GM18873 (cell line): ENCODE data around the gene FGF22.
"Not testable (repeated sequence)": the region's sequence is repeated elsewhere in the genome, so short reads cannot be mapped to it uniquely, and the experiment has no call there.

Experiments used
- ATAC-seq: cut with Tn5 transposase; IDR thresholded peaks from one replicate; pipeline ENCODE4 v1.9.1; 2021; ENCODE audit warnings: mild to moderate bottlenecking, moderate library complexity, moderate number of reproducible peaks; ENCODE audit not compliant: unreplicated experiment, low FRiP score

Gene FGF22

DNA sequence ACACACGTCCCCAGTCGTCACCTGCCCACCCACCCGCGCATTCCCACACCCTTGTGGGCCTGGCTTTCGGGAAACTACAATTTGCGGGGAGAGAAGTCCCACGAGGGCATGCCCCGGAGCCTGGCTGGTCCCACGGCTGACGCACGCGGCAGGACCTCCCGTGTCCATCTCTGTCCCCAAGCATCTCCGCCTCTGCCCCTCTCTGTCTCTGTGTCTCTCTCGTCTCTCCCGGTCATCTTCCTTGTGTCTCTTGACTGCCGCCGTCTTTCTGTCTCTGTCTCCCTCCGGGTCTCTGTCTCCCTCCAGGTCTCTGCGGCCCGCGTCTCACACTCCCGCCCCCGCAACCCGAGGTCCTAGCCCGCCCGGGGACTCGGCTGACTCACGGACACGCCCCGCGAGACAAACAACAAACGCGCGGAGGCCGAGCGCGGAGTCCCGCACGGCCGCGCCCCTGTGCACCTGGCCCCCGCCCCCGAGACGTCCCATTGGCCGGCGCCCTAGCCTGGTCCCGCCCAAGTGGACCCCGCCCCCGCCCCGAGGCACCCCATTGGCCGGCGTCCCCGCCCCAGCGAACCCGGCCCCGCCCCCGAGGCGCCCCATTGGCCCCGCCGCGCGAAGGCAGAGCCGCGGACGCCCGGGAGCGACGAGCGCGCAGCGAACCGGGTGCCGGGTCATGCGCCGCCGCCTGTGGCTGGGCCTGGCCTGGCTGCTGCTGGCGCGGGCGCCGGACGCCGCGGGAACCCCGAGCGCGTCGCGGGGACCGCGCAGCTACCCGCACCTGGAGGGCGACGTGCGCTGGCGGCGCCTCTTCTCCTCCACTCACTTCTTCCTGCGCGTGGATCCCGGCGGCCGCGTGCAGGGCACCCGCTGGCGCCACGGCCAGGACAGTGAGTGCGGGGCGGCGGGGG is at the start of gene FGF22:
Gene FGF22, plus strand, starts transcription at position 627 of the 908 bp plus-strand sequence. Its CDS starts 47 bp downstream, at position 674.
- ATAC-seq = no peak

DNA sequence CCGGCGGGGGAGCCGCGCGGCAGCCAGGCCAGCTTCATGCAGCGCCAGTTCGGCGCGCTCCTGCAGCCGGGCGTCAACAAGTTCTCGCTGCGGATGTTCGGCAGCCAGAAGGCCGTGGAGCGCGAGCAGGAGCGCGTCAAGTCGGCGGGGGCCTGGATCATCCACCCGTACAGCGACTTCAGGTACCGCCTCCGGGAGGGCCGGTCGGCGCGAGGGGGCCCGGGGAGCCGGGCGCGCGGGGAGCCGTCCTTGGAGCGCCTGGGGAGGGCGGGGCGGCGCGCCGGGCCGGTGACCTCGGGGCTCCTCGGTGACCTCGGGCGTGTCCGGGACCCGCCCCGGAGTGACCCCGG is 49.3 kb upstream of the FGF22 start:
- no peak for ATAC-seq

DNA sequence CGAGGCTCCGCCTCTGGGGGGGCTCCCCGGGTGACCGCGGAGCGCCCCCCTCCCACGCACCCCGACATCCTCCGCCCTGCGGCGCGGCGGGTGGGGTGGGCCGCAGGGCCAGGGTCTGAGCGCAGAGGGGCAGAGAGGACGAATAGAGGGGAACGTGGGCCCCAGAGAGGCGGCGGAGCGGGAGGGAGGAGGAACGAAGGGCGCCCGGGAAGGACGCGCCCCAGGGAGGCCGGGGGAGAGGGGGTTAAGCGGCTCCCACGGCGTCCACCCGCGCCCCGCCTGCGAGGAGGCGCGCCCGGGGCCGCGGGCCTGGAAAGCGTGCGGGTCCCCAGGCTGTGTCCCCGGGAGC is 49.0 kb upstream of the FGF22 start:
- no peak for ATAC-seq

DNA sequence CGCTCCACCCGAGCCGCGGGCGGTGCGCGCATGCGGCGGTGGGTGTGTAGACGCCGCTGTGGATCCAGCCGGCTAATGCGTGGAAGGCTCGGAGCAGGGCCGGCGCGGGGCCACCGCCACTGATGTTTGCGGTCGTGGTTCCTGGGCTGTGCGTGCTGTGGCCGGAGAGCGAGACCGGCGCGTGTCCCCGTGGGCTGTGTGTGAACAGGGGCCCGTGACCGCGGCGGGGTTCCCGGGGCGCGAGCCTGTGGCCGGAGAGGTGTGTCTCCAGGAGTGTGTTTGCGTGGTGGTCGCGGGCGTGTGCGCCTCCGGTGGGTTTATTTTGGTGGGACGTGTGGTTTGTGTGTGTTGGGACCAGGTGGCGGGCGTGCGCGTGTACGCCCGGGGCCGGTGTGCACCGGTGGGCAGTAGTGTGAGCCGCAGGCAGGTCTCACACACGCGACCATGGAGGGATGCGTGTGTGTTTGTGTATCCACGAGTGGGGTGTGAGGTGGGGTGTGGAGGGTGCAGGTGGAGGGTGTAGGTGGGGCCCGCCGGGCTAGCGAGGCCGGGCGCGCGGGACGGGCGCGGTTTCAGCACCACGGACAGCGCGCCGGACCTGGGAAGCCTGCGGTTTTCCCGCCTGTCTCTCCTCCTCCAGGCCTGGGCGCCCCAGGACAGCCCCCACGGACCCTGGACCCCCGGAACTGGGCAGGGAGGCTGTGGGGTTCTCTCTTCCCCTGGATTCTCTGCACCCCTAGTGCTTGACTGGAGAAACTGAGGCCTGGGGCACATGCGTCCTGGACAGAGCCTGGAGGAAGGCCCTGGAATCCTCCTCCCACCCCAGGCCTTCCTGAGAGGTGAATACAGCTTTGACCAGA is 48.4 kb upstream of the FGF22 start:
- ATAC-seq = no peak

DNA sequence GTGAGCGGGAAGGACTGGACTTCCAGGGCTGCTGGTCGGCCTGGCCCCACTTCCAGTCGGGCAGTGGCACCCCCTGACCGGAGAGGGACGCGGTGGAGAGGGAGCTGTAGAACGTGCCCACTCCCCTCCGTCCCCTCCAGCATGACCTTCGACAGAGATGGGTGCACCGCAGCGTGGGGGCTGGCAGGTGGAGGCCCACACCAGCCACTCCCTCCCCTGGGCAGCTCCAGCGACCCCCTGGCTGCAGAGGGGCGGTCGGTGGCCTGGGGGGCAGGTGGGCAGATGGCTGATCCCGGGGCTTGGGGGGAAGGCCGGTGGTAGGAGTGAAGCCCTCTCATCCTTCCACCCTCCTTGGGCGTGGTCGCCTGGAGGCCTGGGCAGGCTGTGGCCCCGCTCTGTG is 47.6 kb upstream of the FGF22 start:
- ATAC-seq = no peak

DNA sequence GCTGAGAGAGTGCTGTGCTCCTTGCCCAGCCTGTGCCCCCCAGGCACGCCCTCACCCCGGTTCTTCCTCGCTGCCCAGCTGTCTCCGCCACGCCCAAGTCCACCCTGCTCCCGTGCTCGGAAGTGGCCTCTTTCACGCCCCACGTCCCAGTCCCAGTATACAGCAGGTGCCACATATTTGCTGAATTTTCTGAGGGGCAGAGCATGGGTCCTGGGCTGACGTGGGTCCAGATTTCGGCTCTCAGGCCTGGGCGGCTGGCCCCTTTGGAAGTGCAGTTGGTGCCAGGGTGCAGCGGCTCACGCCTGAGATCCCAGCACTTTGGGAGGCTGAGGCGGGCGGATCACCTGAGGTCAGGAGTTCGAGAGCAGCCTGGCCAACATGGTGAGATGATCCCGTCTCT is 46.6 kb upstream of the FGF22 start:
- ATAC-seq = no peak

DNA sequence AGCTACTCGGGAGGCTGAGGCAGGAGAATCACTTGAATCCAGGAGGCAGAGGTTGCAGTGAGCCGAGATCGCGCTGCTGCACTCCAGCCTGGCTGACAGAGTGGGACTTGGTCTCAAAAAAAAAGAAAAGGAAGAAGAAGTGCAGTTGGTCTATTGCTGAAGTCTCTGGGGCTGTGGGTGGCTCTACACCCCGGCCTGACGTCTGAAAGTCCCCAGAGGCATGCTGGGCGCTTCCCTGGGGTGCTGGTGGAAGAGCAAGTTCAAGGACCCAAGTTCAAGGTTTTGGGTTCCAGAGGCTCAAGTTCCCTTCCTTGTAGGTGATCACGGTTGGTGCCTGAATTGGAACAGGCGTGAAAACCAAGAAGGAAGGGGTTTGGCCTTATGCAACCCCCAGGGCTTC is 46.2 kb upstream of the FGF22 start:
- no peak for ATAC-seq

DNA sequence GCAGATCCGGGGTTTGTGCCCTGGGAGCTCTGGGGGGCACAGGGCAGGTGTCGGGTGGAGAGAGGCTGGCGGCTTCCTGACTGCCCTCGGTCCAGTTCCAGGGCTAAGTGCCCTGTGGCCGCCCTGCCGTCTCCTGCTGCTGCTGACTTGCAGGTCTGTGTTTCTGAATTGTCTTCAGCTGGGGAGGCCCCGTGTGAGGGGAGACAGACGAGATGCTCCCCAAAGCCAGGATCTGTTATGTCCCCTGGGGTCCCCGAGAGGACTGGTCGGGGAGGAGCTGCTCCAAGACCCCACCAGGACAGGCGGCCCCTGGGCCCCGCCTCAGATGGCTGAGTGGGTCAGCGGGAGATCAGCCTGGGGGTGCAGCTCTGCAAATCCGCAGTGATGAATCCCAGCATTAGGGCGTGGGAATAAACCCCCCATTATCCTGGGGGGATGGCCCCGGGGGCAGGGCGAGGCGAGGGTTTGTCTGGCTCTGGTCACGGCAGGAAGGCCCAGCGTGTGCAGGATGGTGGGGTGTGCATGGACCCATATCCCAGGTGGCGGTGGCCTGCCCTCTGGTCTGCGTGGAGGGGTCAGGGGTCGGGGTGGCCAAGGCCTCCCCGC is 45.3 kb upstream of the FGF22 start:
- no peak for ATAC-seq

DNA sequence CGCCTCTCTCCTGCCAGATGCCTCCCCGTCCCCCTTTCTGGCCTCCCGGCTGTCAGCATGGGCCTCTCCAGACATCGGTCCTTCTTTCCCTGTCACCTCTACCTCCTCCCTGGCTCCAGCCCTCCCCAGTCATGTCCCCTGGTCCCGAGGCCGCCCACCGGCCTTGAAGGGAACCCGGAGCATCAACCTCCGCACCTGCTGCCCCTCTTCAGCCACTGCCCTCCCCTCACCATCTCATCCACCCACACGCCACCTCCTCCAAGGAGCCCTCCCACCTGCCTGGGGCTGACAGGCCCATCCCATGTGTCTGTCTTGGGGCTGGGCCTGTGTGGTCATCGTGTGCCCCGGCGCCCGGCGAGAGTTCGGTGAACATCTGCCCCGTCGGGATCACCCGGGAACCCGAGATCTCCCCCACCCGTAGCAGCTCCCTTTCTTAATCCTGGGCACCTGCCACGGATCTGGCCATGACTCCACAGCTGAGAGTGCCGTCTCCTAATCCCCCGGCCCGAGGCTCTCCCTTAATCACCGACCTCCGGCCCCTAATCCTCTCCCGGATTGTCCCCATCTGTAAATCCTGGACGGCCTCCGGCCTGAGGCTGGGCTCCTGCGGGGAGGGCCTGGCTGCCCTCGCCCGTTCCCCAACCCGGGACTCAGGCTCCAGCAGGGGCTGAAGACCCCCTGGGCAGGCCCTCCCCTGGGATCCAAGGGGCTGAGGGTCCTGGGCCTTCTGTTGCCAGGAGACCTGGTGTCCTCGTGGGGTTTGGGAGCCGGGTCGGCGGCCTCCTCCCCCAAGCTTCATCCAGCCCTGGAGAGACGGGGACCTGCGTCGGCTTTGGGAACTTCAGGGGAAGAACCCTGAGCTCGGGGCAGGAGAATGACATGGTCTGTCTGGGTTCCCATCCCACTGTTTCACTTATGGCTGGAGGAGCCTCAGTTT is 44.1 kb upstream of the FGF22 start:
- no peak for ATAC-seq

DNA sequence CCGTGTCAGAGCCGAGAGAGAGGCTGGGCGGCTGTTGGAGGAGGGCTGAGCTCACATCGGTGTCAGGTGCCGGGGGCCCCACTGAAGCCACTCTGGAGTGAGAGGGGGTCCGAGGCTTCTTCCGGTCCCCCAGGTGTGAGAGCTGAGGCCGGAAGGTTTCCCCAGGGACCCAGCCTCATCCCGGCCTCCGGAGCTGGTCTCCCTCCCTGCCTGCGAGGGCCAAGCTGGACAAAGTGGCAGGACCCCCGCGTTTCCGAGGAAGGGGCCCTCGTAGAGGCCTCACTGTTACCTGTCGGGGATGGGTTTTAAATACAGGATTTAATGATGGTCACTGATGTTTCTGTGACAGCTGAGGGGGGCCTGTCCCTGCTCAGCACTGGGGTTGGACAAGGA is 43.4 kb upstream of the FGF22 start:
- ATAC-seq = no peak

DNA sequence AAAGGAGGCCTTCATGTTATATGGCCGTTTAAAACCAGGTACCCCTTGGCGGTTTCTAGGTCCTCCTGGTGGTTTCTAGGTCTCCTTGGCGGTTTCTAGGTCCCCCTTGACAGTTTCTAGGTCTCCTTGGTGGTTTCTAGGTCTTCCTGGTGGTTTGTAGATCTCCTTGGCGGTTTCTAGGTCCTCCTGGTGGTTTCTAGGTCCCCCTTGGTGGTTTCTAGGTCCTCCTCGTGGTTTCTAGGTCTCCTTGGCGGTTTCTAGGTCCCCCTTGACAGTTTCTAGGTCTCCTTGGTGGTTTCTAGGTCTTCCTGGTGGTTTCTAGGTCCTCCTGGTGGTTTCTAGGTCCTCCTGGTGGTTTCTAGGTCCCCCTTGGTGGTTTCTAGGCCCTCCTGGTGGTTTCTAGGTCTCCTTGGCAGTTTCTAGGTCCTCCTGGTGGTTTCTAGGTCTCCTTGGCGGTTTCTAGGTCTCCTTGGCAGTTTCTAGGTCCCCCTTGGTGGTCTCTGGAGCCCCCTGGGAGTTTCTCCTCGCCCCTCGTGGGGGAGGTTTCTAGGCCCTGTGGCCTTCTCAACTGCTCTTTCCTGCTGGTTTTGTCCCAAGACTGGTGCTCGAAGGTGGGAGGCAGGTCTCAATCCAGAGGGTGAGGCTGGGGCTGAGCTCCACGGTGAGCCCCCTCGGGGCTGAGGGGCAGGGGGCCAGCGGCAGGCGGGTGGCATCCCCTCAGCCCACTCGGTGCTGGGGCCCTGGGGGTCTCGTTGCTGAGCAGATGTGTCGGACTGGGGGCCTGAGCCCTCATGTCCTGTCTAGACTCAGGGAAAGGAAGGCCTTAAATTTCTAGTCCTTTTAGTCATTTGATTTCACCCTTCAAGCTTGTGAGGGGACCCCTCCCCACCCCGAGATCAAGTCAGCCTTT is 42.0 kb upstream of the FGF22 start:
- ATAC-seq = no peak

DNA sequence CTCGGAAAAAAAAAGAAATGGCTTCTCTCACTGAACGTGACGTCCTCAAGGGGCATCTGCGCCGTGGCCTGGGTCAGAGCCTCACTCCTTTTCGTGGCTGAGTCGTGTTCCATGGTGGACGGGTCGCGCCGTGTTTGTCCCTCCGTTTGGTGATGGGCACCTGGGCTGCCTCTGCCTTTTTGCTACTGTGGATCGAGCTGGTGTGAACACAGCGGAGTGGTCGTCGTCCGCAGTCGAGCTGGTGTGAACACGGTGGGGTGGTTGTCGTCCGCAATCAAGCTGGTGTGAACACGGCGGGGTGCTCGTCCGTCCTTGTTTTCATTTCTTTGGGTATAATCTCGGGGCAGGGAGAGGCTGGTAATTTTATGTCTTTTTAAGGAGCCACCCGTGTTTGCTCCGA is 38.4 kb upstream of the FGF22 start:
- ATAC-seq = no peak

DNA sequence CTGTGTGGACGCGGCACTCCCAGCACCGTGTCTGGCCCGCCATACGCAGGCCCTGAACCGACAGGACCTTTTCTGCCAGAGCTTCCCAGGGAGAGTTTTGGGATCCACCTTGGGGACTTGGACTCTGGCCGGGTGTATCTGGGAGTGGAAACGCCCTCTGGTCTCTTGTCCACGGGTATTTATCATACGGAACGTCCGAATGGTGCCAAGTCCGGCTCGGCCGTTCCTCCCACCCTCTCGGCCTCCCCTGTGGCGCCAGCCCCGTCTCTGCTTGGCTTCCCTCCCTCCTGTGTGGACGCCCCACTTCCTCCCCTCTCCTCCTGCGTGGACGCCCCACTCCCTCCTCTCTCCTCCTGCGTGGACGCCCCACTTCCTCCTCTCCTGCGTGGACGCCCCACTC is 37.9 kb upstream of the FGF22 start:
- ATAC-seq = no peak

DNA sequence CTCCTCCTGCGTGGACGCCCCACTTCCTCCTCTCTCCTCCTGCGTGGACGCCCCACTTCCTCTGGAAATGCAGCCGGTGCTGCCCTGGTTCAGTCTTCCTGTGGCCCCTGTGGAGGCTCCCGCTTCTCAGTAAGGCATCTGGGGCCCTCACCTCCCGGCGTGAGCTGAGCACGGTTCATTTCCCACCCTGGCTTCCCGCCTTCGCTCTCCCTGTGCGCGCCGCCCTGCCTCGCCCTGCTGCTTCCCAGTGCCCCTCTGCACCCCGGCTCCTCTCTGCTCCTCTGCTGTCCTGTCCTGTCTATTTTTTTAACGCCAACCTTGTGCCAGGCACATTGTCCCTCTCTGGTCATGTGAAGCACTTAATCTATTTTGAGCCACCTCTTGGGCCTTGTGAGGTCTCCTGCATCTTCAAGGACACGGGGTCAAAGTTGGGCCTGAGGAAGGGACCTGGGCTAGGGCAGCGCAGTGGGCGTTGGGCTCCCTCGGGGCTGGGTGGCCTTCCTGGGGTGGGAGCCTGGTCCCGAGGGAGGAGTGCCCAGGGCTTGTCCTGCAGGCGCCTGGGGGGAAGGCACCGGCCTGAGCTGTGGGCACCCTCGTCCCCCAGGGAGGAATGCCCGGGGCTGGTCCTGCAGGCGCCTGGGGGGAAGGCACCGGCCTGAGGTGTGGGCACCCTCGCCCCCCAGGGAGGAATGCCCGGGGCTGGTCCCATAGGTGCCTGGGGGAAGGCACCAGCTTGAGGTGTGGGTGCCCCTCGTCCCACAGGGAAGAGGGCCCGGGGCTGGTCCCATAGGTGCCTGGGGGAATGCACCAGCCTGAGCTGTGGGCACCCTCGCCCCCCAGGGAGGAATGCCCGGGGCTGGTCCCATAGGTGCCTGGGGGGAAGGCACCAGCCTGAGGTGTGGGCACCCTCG is 37.0 kb upstream of the FGF22 start:
- ATAC-seq = no peak

DNA sequence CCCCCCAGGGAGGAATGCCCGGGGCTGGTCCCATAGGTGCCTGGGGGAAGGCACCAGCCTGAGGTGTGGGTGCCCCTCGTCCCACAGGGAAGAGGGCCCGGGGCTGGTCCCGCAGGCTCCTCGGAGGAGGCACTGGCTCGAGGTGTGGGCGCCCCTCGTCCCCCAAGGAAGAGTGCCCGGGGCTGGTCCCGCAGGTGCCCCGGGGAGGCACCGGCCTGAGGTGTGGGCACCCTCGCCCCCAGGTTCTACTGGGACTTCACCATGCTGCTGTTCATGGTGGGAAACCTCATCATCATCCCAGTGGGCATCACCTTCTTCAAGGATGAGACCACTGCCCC is 36.4 kb upstream of the FGF22 start:
- ATAC-seq = not testable (repeated sequence)

DNA sequence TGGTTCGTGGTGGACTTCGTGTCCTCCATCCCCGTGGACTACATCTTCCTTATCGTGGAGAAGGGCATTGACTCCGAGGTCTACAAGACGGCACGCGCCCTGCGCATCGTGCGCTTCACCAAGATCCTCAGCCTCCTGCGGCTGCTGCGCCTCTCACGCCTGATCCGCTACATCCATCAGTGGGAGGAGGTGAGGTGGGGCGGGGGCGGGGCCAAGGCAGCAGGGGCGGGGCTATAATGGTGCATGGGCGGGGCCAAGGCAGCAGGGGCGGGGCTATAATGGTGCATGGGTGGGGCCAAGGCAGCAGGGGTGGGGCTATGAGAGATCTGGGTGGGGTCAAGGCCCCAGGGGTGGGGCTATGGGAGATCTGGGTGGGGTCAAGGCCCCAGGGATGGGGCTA is 35.9 kb upstream of the FGF22 start:
- ATAC-seq = not testable (repeated sequence)

DNA sequence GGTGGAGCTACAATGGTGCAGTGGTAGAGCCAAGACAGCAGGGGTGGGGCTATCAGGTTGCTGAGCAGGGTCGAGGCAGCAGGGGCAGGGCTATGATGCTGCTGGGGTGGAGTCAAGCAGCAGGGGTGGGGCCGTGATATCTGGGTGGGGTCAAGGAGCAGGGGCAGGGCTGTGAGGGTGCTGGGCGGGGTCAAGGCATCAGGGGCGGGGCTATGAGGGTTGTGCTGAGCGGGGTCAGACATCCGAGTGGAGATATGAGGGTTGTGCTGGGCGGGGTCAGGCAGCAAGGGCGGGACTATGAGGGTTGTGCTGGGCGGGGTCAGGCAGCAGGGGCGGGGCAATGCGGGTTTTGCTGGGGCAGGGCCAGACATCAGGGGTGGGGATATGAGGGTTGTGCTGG is 35.3 kb upstream of the FGF22 start:
- ATAC-seq = no peak
